Measurements from ENCODE around the gene TSC22D4.

- TF ChIP-seq CTCF (IDR thresholded peaks at IDR 0.05; ENCODE audit: low read depth, low read length, missing input control), result no peak
- TF ChIP-seq JUND (IDR thresholded peaks at IDR 0.05), result no peak
- no peak for TF ChIP-seq ZBTB33 (IDR thresholded peaks at IDR 0.05)
- no peak for TF ChIP-seq GABPA (IDR thresholded peaks at IDR 0.05 in 1 of 2, conservative IDR thresholded peaks at IDR 0.05 in 1 of 2)
- TF ChIP-seq YY1 (IDR thresholded peaks at IDR 0.05), result no peak
- no peak for TF ChIP-seq RAD21 (IDR thresholded peaks at IDR 0.05)
- TF ChIP-seq FOXA1 (IDR thresholded peaks at IDR 0.05), result no peak
- no peak for TF ChIP-seq SP1 (IDR thresholded peaks at IDR 0.05)
These were observed 45.8 kb downstream of the TSC22D4 start for GRCh38 chr7:100433276-100433591.

Data from liver (tissue), 3 donors.